Measurements from ENCODE around the gene PTPRN2. TPM values are rescaled to one million over a fixed set of nuclear protein-coding genes. Genes with fewer than 3 reads are reported as not detected.

The PTPRN2 gene
- total RNA-seq, 1 experiment from 2014 or later, result 0.11 TPM

DNA sequence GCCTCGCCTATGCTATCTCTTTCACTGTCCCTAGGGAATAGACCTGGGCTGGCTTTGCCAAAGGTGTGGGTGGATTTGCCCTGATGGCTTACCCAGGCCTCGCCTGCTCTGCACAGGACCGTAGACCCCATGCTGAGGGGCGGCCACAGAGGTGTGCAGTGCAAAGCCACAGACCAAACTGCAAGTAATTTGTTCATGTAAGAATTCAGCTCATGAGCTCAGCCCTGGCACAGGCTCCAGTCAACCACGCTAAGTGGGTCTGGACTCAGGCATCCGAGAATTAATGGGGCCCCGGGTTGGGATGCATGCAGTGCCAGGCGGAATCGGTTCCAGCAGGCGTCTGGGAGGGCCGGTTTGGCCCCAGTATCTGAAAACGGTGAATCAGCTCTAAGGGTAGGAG is 805.6 kb downstream of the PTPRN2 start:
- no peaks in the 10 kb centered on the region for H3K9me3 ChIP-seq (ENCODE audit: low read depth, low read length, poor library complexity, severe bottlenecking)
- H3K4me1 ChIP-seq (ENCODE audit: insufficient read depth, low read length, poor library complexity, severe bottlenecking), result no peaks in the 10 kb centered on the region
- TF ChIP-seq, protein P1, sequence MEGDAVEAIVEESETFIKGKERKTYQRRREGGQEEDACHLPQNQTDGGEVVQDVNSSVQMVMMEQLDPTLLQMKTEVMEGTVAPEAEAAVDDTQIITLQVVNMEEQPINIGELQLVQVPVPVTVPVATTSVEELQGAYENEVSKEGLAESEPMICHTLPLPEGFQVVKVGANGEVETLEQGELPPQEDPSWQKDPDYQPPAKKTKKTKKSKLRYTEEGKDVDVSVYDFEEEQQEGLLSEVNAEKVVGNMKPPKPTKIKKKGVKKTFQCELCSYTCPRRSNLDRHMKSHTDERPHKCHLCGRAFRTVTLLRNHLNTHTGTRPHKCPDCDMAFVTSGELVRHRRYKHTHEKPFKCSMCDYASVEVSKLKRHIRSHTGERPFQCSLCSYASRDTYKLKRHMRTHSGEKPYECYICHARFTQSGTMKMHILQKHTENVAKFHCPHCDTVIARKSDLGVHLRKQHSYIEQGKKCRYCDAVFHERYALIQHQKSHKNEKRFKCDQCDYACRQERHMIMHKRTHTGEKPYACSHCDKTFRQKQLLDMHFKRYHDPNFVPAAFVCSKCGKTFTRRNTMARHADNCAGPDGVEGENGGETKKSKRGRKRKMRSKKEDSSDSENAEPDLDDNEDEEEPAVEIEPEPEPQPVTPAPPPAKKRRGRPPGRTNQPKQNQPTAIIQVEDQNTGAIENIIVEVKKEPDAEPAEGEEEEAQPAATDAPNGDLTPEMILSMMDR (conservative IDR thresholded peaks at IDR 0.05; ENCODE audit: low read depth, low read length), result no peak
- no peak for TF ChIP-seq EZH2 (IDR thresholded peaks at IDR 0.05; ENCODE audit: borderline replicate concordance, low read depth, low read length, poor library complexity, severe bottlenecking)
- DNase-seq (ENCODE audit: low spot score), result no peak
- no peak overlapping the region for H3K4me3 ChIP-seq (ENCODE audit: low read depth, low read length, poor library complexity, severe bottlenecking)
- ChIA-PET CTCF (no interaction called here), POLR2A (ENCODE audit: low non-redundant PET) (no interaction called here)
- H3K27ac ChIP-seq (ENCODE audit: low read depth, low read length, poor library complexity, severe bottlenecking), result no peak overlapping the region
- intact Hi-C loops (cut with micrococcal nuclease; ENCODE audit: unreplicated experiment), result no loop called here
- peaks cover 17% of the 10 kb centered on the region for H3K27me3 ChIP-seq (replicated peaks; ENCODE audit: insufficient read depth, low read depth, low read length, poor library complexity)
- BruUV-seq (replicated peaks), result no TSS peak
- H3K36me3 ChIP-seq (ENCODE audit: insufficient read depth, low read length, poor library complexity, severe bottlenecking), result no peaks in the 10 kb centered on the region

DNA sequence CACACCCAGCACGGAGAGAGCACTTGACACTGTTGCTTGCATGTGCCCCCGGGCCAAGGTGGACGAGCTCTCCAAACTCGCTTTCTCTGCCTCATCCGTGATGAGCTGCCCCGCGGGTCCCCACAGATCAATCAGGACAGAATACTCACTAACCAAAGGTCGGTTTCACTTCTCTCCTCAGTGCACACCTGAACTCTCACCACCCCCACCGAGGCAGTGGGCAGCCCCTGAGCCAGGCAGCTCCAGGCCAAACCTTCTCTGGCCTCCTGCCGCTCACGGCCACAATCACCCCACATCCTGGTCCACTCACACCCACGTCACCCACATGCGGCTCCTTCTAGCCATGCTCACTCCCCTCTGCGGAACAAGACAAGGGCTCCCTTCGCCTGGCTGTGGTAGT is 806.9 kb downstream of the PTPRN2 start:
- Histone ChIP-seq H3K36me3 (ENCODE audit: insufficient read depth, low read length, poor library complexity, severe bottlenecking) (no peaks in the 10 kb centered on the region), H3K4me3 (ENCODE audit: low read depth, low read length, poor library complexity, severe bottlenecking) (no peak overlapping the region), H3K9me3 (ENCODE audit: low read depth, low read length, poor library complexity, severe bottlenecking) (no peaks in the 10 kb centered on the region), H3K27me3 (replicated peaks; ENCODE audit: insufficient read depth, low read depth, low read length, poor library complexity) (peaks cover 17% of the 10 kb centered on the region), H3K4me1 (ENCODE audit: insufficient read depth, low read length, poor library complexity, severe bottlenecking) (no peaks in the 10 kb centered on the region), H3K27ac (ENCODE audit: low read depth, low read length, poor library complexity, severe bottlenecking) (no peak overlapping the region)
- intact Hi-C loops (cut with micrococcal nuclease; ENCODE audit: unreplicated experiment), result no loop called here
- ChIA-PET POLR2A (ENCODE audit: low non-redundant PET) (no interaction called here), CTCF (no interaction called here)
- TF ChIP-seq, protein P1 (conservative IDR thresholded peaks at IDR 0.05; ENCODE audit: low read depth, low read length), result no peak
- no peak for TF ChIP-seq EZH2 (IDR thresholded peaks at IDR 0.05; ENCODE audit: borderline replicate concordance, low read depth, low read length, poor library complexity, severe bottlenecking)
- no peak for DNase-seq (ENCODE audit: low spot score)
- no TSS peak for BruUV-seq (replicated peaks)

DNA sequence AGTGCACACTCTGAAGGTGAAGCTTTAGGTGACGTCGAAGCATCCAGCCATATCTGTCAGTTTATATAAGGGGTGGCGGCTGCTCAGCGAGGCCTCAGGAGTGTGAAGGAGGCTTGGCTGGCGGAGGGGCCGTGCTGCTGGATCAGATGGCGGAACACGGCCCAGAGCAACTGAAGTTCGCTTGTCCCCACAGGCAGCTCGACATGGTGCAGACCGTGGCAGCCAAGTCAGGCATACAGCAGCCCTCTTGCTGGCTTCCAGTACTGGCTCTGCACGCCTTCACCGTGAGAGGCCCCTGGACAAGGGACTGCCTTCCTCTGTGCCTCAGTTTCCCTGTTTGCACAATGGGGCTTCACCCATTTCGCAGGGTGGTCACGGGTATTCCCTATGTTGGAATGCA is 807.3 kb downstream of the PTPRN2 start:
- BruUV-seq (replicated peaks), result no TSS peak
- no peak for DNase-seq (ENCODE audit: low spot score)
- no peak overlapping the region for H3K4me3 ChIP-seq (ENCODE audit: low read depth, low read length, poor library complexity, severe bottlenecking)
- H3K36me3 ChIP-seq (ENCODE audit: insufficient read depth, low read length, poor library complexity, severe bottlenecking), result no peaks in the 10 kb centered on the region
- H3K27me3 ChIP-seq (replicated peaks; ENCODE audit: insufficient read depth, low read depth, low read length, poor library complexity), result peaks cover 17% of the 10 kb centered on the region
- no peak overlapping the region for H3K27ac ChIP-seq (ENCODE audit: low read depth, low read length, poor library complexity, severe bottlenecking)
- ChIA-PET POLR2A (ENCODE audit: low non-redundant PET) (no interaction called here), CTCF (no interaction called here)
- no peak for TF ChIP-seq EZH2 (IDR thresholded peaks at IDR 0.05; ENCODE audit: borderline replicate concordance, low read depth, low read length, poor library complexity, severe bottlenecking)
- TF ChIP-seq, protein P1 (conservative IDR thresholded peaks at IDR 0.05; ENCODE audit: low read depth, low read length), result no peak
- no peaks in the 10 kb centered on the region for H3K9me3 ChIP-seq (ENCODE audit: low read depth, low read length, poor library complexity, severe bottlenecking)
- intact Hi-C loops (cut with micrococcal nuclease; ENCODE audit: unreplicated experiment), result no loop called here
- no peaks in the 10 kb centered on the region for H3K4me1 ChIP-seq (ENCODE audit: insufficient read depth, low read length, poor library complexity, severe bottlenecking)

Data from A673 (cell line).